ENCODE measurements around the gene MRPL46. TPM values are rescaled to one million over a fixed set of nuclear protein-coding genes. Genes with fewer than 3 reads are reported as not detected.

The MRPL46 gene
- total and polyA plus RNA-seq, 2 of the 13 experiments (the other 11 are each of a cell fraction or from before 2014, with no cell fraction given), result 62.9 to 79.2 TPM

DNA sequence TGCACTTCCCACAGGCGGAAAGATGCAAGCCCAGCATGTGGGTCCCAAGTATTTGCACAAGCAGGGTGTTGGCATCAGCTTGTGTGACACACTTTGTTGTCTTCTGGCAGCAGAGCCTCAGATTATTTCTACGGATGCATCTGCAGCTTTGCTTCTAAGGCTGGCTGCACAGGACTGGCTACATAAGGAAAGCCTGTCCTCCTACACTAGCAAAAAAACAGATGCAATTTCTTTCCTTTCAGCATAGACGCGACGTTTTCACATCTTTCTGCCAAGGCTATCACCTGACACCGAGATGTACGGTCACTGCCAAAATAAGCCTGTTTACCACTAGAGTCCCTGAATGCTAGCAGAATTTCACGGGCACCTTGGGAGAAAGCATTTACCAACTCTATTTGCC is 13.8 kb upstream of the MRPL46 start (continued):
- TF ChIP-seq, protein P1, sequence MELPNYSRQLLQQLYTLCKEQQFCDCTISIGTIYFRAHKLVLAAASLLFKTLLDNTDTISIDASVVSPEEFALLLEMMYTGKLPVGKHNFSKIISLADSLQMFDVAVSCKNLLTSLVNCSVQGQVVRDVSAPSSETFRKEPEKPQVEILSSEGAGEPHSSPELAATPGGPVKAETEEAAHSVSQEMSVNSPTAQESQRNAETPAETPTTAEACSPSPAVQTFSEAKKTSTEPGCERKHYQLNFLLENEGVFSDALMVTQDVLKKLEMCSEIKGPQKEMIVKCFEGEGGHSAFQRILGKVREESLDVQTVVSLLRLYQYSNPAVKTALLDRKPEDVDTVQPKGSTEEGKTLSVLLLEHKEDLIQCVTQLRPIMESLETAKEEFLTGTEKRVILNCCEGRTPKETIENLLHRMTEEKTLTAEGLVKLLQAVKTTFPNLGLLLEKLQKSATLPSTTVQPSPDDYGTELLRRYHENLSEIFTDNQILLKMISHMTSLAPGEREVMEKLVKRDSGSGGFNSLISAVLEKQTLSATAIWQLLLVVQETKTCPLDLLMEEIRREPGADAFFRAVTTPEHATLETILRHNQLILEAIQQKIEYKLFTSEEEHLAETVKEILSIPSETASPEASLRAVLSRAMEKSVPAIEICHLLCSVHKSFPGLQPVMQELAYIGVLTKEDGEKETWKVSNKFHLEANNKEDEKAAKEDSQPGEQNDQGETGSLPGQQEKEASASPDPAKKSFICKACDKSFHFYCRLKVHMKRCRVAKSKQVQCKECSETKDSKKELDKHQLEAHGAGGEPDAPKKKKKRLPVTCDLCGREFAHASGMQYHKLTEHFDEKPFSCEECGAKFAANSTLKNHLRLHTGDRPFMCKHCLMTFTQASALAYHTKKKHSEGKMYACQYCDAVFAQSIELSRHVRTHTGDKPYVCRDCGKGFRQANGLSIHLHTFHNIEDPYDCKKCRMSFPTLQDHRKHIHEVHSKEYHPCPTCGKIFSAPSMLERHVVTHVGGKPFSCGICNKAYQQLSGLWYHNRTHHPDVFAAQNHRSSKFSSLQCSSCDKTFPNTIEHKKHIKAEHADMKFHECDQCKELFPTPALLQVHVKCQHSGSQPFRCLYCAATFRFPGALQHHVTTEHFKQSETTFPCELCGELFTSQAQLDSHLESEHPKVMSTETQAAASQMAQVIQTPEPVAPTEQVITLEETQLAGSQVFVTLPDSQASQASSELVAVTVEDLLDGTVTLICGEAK (IDR thresholded peaks at IDR 0.05), result no peak
- TF ChIP-seq, protein P1 (CRISPR knock-in tag; IDR thresholded peaks at IDR 0.05), result no peak
- no peak for TF ChIP-seq ZNF10 (CRISPR knock-in tag; IDR thresholded peaks at IDR 0.05; ENCODE audit: borderline replicate concordance, low read depth)
- TF ChIP-seq, protein P2, sequence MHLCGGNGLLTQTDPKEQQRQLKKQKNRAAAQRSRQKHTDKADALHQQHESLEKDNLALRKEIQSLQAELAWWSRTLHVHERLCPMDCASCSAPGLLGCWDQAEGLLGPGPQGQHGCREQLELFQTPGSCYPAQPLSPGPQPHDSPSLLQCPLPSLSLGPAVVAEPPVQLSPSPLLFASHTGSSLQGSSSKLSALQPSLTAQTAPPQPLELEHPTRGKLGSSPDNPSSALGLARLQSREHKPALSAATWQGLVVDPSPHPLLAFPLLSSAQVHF (CRISPR knock-in tag; IDR thresholded peaks at IDR 0.05), result no peak
- no peak for TF ChIP-seq ZC3H4 (CRISPR knock-in tag; IDR thresholded peaks at IDR 0.05; ENCODE audit: borderline replicate concordance)
- TF ChIP-seq, protein P3, sequence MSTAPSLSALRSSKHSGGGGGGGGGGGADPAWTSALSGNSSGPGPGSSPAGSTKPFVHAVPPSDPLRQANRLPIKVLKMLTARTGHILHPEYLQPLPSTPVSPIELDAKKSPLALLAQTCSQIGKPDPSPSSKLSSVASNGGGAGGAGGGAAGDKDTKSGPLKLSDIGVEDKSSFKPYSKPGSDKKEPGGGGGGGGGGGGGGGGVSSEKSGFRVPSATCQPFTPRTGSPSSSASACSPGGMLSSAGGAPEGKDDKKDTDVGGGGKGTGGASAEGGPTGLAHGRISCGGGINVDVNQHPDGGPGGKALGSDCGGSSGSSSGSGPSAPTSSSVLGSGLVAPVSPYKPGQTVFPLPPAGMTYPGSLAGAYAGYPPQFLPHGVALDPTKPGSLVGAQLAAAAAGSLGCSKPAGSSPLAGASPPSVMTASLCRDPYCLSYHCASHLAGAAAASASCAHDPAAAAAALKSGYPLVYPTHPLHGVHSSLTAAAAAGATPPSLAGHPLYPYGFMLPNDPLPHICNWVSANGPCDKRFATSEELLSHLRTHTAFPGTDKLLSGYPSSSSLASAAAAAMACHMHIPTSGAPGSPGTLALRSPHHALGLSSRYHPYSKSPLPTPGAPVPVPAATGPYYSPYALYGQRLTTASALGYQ (CRISPR knock-in tag; IDR thresholded peaks at IDR 0.05), result no peak
- TF ChIP-seq NR2F2 (IDR thresholded peaks at IDR 0.05; ENCODE audit: borderline replicate concordance, low read depth), result no peak
- no peak for TF ChIP-seq SP2 (CRISPR knock-in tag; IDR thresholded peaks at IDR 0.05)
- no peak for TF ChIP-seq ZFP1 (CRISPR knock-in tag; IDR thresholded peaks at IDR 0.05)
- no peak for TF ChIP-seq FOSL2 (CRISPR knock-in tag; IDR thresholded peaks at IDR 0.05)
- no peak for TF ChIP-seq ATRX (CRISPR knock-in tag; IDR thresholded peaks at IDR 0.05; ENCODE audit: borderline replicate concordance)
- TF ChIP-seq, protein P4, sequence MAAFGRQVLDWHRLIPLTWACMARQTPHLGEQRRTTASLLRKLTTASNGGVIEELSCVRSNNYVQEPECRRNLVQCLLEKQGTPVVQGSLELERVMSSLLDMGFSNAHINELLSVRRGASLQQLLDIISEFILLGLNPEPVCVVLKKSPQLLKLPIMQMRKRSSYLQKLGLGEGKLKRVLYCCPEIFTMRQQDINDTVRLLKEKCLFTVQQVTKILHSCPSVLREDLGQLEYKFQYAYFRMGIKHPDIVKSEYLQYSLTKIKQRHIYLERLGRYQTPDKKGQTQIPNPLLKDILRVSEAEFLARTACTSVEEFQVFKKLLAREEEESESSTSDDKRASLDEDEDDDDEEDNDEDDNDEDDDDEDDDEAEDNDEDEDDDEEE (CRISPR knock-in tag; IDR thresholded peaks at IDR 0.05), result no peak
